Left lung (tissue), 10 donors: ENCODE data around the gene AP2B1. TPM values are rescaled to one million over a fixed set of nuclear protein-coding genes. Genes with fewer than 3 reads are reported as not detected.

ENCODE experiments used
- ATAC-seq: fragments of 200-7000 bp; cut with Tn5 transposase; one replicate; pipeline ENCODE4 v1.9.1; 2020; ENCODE audit warnings: moderate library complexity
- DNase-seq, 4 donors: peaks; one replicate each; pipeline ENCODE4 v3.0.0-alpha.2; 2013 to 2020
- H3K27ac ChIP-seq, 2 donors: fragments of 200-600 bp; sonication (generic) in 1 of 2; one replicate each; pipeline versions ENCODE4 v1.5.0 to v1.8.0; 2020 to 2021
- H3K27me3 ChIP-seq, 2 donors: fragments of 200-600 bp; sonication (generic) in 1 of 2; one replicate each; pipeline versions ENCODE4 v1.5.0 to v1.8.0; 2020 to 2021
- H3K36me3 ChIP-seq, 2 donors: fragments of 200-600 bp; sonication (generic) in 1 of 2; one replicate each; pipeline versions ENCODE4 v1.5.0 to v1.8.0; 2020 to 2021
- H3K4me1 ChIP-seq, 2 donors: fragments of 200-600 bp; one replicate each; pipeline ENCODE4 v1.8.0; 2021
- H3K4me3 ChIP-seq, 2 donors: fragments of 200-600 bp; sonication (generic) in 1 of 2; one replicate each; pipeline versions ENCODE4 v1.5.0 to v1.8.0; 2020 to 2021; ENCODE audit warnings: mild to moderate bottlenecking in 1 of 2
- H3K9me3 ChIP-seq, 2 donors: fragments of 200-600 bp; sonication (generic) in 1 of 2; one replicate each; pipeline versions ENCODE4 v1.5.0 to v1.8.0; 2020 to 2021
- intact Hi-C, 2 donors: fragments of 100-400 bp; cut with DNase I; formaldehyde crosslinking; loops; one replicate each; pipeline versions ENCODE4 v1.11.2 to v1.14.2; 2022
- polyA plus RNA-seq, 6 donors: library from polyadenylated mRNA; unstranded; fragments of 120-200 nt; gene quantifications; one replicate each; pipeline ENCODE4 v1.2.1, GENCODE V29; 2013; ENCODE audit not compliant: insufficient read length in 6 of 6
- total RNA-seq, 2 donors: library from RNA; stranded (reverse); fragmentation: NEBNext Ultra II Directional; extraction: Animal tissue kit (Norgen Biotek cat#: 25700); gene quantifications; one replicate each; pipeline ENCODE4 v1.2.1, GENCODE V29; 2021
- TF ChIP-seq, protein P1 (sequence below), 2 donors: fragments of 200-600 bp; sonication (generic) in 1 of 2; IDR thresholded peaks; one replicate each; pipeline versions ENCODE4 v1.5.0 to v1.8.0; 2021; ENCODE audit warnings: antibody characterized with exemption in 2 of 2
- donor health status: DM: no; HTN: yes; CAD: no.
- donor health status: DM: no; HTN: no; CAD: no.

Gene AP2B1
- total and polyA plus RNA-seq, 8 donors: 132 to 195 (median 154) TPM

DNA sequence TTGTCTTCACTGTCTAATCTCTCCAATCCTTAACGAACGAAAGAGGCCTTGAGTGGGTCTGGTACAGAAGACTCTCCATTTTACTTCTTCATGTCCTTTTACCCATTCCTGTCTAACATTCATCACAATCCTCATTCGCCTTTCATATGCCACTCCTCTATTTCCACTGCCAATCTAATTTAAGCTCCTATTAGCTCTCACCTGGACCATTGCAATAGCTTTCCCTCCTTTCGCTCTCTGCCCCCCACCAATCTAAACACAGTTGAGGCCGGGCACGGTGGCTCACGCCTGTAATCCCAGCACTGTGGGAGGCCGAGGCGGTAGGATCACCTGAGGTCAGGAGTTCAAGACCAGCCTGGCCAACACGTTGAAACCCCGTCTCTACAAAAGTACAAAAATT lies 20.2 kb upstream of the AP2B1 start:
- peak overlapping the region in 1 of 2 donors; percentile 85 for H3K27ac ChIP-seq
- no peaks in the 10 kb centered on the region for H3K27me3 ChIP-seq
- peak overlapping the region in 1 of 2 donors; percentile 78 for H3K4me3 ChIP-seq
- intact Hi-C loops: no loop called here
- ATAC-seq (no peak), DNase-seq (no peak)
- H3K9me3 ChIP-seq: no peaks in the 10 kb centered on the region
- peaks cover 8 to 29% of the 10 kb centered on the region in 2 donors for H3K4me1 ChIP-seq
- TF ChIP-seq, protein P1, sequence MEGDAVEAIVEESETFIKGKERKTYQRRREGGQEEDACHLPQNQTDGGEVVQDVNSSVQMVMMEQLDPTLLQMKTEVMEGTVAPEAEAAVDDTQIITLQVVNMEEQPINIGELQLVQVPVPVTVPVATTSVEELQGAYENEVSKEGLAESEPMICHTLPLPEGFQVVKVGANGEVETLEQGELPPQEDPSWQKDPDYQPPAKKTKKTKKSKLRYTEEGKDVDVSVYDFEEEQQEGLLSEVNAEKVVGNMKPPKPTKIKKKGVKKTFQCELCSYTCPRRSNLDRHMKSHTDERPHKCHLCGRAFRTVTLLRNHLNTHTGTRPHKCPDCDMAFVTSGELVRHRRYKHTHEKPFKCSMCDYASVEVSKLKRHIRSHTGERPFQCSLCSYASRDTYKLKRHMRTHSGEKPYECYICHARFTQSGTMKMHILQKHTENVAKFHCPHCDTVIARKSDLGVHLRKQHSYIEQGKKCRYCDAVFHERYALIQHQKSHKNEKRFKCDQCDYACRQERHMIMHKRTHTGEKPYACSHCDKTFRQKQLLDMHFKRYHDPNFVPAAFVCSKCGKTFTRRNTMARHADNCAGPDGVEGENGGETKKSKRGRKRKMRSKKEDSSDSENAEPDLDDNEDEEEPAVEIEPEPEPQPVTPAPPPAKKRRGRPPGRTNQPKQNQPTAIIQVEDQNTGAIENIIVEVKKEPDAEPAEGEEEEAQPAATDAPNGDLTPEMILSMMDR (IDR thresholded peaks at IDR 0.05): no peak
- no peaks in the 10 kb centered on the region for H3K36me3 ChIP-seq

DNA sequence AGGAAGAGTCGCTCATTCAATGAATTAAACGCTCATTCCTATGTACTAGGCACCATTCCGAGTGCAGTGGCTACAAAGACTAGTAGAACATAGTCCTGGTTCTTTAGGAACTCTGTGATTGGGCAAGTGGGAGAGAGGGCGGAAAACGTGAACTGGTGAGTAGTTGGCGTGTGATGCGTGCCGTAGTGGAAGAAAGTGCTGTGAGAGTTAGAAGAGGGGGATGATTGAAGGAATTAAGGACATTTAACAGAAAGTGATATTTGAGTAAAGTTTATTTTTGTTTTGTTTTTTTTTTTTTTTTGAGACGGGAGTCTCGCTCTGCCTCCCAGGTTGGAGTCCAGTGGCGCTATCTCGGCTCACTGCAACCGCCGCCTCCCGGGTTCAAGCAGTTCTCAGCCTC lies 18.6 kb upstream of the AP2B1 start:
- intact Hi-C loops: no loop called here
- DNase-seq: no peak
- peak overlapping the region; percentile 82 to 85 for H3K27ac ChIP-seq

DNA sequence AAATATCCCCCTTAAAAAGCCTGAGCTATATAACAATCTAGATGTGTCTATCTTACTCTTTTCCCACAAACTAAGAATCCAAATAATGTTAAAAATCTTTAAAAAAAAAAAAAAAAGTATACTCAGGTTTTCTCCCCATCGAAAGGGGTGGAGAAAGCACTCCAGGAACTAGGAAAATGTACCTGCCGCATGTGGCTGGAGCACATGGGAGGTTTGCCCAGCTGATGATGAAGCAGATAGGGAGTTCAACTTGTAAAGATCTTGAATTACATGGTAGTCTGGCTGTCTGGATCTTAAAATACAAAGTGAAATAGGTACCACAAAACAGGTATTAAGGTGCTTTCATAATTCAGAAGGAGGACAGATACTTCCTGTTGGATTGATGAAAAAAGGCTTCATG lies 17.7 kb upstream of the AP2B1 start:
- no peak overlapping the region for H3K27ac ChIP-seq
- no peak for DNase-seq
- TF ChIP-seq, protein P1 (IDR thresholded peaks at IDR 0.05): no peak
- H3K36me3 ChIP-seq: peaks cover 0 to 13% of the 10 kb centered on the region in 2 donors
- no peak overlapping the region for H3K4me3 ChIP-seq
- H3K9me3 ChIP-seq: no peaks in the 10 kb centered on the region
- no peaks in the 10 kb centered on the region for H3K27me3 ChIP-seq
- no peak for ATAC-seq
- H3K4me1 ChIP-seq: peaks cover 8 to 29% of the 10 kb centered on the region in 2 donors
- intact Hi-C loops: no loop called here

More for the DNA sequence above, 18.6 kb upstream of the AP2B1 start:
- Histone ChIP-seq H3K27me3 (no peaks in the 10 kb centered on the region), H3K4me3 (peak overlapping the region; percentile 76 to 78), H3K36me3 (peaks cover 0 to 4% of the 10 kb centered on the region in 2 donors), H3K9me3 (no peaks in the 10 kb centered on the region), H3K4me1 (peaks cover 8 to 29% of the 10 kb centered on the region in 2 donors)
- ATAC-seq: peak; percentile 59
- TF ChIP-seq, protein P1 (IDR thresholded peaks at IDR 0.05): no peak

DNA sequence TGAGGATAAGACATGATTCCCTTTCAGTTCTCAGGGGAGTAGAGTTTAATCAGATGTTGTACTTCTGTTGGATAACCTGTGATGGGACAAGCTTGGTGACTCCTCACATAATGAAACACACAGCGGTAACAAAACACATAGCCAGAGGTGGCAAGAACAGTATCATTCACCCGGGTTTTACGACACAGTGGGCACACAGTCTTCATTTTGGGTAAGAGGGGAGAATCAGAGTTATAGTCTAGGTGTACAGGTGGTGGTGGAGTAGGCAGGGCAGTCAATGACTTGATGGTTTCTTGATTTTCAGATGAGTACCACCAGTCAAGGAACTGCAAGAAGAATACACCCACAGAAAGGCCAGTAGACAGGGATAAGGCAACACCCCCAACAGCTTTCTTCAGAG lies 11.4 kb upstream of the AP2B1 start:
- Histone ChIP-seq H3K27me3 (no peaks in the 10 kb centered on the region), H3K4me1 (peaks cover 7 to 30% of the 10 kb centered on the region in 2 donors), H3K9me3 (no peaks in the 10 kb centered on the region), H3K27ac (no peak overlapping the region), H3K36me3 (peaks cover 3 to 31% of the 10 kb centered on the region in 2 donors), H3K4me3 (no peak overlapping the region)
- DNase-seq (no peak), ATAC-seq (no peak)
- intact Hi-C loops: no loop called here
- TF ChIP-seq, protein P1 (IDR thresholded peaks at IDR 0.05): no peak

DNA sequence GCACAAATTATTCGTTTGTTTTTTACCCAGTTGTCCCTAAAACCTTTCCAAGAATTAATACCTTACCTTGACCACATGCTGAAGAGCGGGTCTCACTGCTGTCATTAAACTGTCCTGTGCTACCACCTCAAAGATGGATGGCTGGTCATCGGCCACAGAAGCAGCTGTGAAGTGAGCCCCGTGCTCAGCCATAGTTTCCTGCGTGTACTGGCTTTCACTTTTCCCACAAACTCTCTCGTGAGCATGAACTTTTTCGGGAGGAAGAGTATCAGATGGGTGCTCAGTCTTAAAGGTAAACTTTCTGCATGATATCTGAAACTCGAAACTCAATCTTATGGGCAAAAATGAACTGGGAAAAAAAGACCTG lies 9.3 kb upstream of the AP2B1 start:
- Histone ChIP-seq H3K27ac (peak overlapping the region; percentile 89 to 92), H3K36me3 (peaks cover 3 to 31% of the 10 kb centered on the region in 2 donors), H3K27me3 (no peaks in the 10 kb centered on the region), H3K9me3 (no peaks in the 10 kb centered on the region), H3K4me1 (peaks cover 7 to 25% of the 10 kb centered on the region in 2 donors), H3K4me3 (peak overlapping the region; percentile 65 to 74)
- peak; percentile 46 for ATAC-seq
- DNase-seq: no peak
- TF ChIP-seq, protein P1 (IDR thresholded peaks at IDR 0.05): no peak
- intact Hi-C loops: no loop called here
